Breast epithelium (tissue), 4 donors: ENCODE results near the gene WTIP. TPM values are rescaled to one million over a fixed set of nuclear protein-coding genes. Genes with fewer than 3 reads are reported as not detected.
A peak's percentile ranks its signal among the peaks of the same experiment; 100 is the strongest.
"Not testable (repeated sequence)": the region's sequence is repeated elsewhere in the genome, so short reads cannot be mapped to it uniquely, and the experiment has no call there.

Source experiments
- DNase-seq, 2 donors: peaks; one replicate each; pipeline ENCODE4 v3.0.0-alpha.2; 2019; ENCODE audit warnings: low spot score in 2 of 2
- H3K27ac ChIP-seq, 2 donors: fragments of 200-600 bp; sonication (generic) in 1 of 2; one replicate each; pipeline ENCODE4 v1.5.1; 2016 to 2019; ENCODE audit warnings: mild to moderate bottlenecking in 1 of 2
- H3K27me3 ChIP-seq, 2 donors: fragments of 200-600 bp; sonication (generic) in 1 of 2; one replicate each; pipeline versions ENCODE4 v1.5.1 to v1.6.0; 2017 to 2019; ENCODE audit warnings: control low read depth in 1 of 2, mild to moderate bottlenecking in 1 of 2
- H3K36me3 ChIP-seq: fragments of 200-600 bp; one replicate; pipeline ENCODE4 v1.5.1; 2019
- H3K4me1 ChIP-seq, 2 donors: fragments of 200-600 bp; sonication (generic); one replicate each; pipeline ENCODE4 v1.5.1; 2016 to 2019; ENCODE audit warnings: control low read depth in 1 of 2
- H3K4me3 ChIP-seq, 3 donors: fragments of 200-600 bp; sonication (generic); 1 replicate in 2 of 3; 2 replicates in 1 of 3; pipeline ENCODE4 v1.5.1; 2016 to 2019; ENCODE audit warnings: mild to moderate bottlenecking in 3 of 3, moderate library complexity in 2 of 3
- H3K9me3 ChIP-seq, 2 donors: fragments of 200-600 bp; sonication (generic) in 1 of 2; one replicate each; pipeline ENCODE4 v1.5.1; 2016 to 2019; ENCODE audit warnings: control low read depth in 1 of 2
- CTCF ChIP-seq, 3 donors: fragments of 450-650 bp; IDR thresholded peaks; one replicate each; pipeline ENCODE4 v1.5.1; 2016 to 2017; ENCODE audit warnings: antibody characterized with exemption in 3 of 3, mild to moderate bottlenecking in 3 of 3, moderate library complexity in 3 of 3
- POLR2A ChIP-seq: fragments of 450-650 bp; IDR thresholded peaks from one replicate; pipeline ENCODE4 v1.6.1; 2016; ENCODE audit warnings: antibody characterized with exemption, mild to moderate bottlenecking, moderate library complexity
- POLR2AphosphoS5 ChIP-seq, 3 donors: sonication (generic); formaldehyde crosslinking; IDR thresholded peaks; one replicate each; pipeline ENCODE4 v1.6.1; 2017; ENCODE audit warnings: antibody characterized with exemption in 3 of 3
- intact Hi-C: fragments of 100-400 bp; cut with DNase I; formaldehyde crosslinking; loops from one replicate; pipeline ENCODE4 v1.15.1; 2023; ENCODE audit warnings: low total_unique reads
- total RNA-seq, 3 donors: library from RNA; depleted of rRNA; stranded (reverse); fragments of >200 nt; gene quantifications; one replicate each; pipeline ENCODE4 v1.1.0, GENCODE V29; 2016

WTIP gene
- total RNA-seq, 3 donors from 2014 or later = 11.9 to 20.6 (median 14.9) TPM

- Histone ChIP-seq H3K4me1 (no peaks in the 10 kb centered on the region), H3K27ac (no peak overlapping the region), H3K9me3 (no peaks in the 10 kb centered on the region), H3K4me3 (no peak overlapping the region), H3K27me3 (no peaks in the 10 kb centered on the region), H3K36me3 (no peaks in the 10 kb centered on the region)
- TF ChIP-seq POLR2A (no peak), CTCF (IDR thresholded peaks at IDR 0.05) (no peak), POLR2AphosphoS5 (IDR thresholded peaks at IDR 0.05) (no peak)
- intact Hi-C loops = no loop called here
- no peak for DNase-seq
Observed at GRCh38 chr19:34474233-34474989, 7.1 kb upstream of the WTIP start.

DNA sequence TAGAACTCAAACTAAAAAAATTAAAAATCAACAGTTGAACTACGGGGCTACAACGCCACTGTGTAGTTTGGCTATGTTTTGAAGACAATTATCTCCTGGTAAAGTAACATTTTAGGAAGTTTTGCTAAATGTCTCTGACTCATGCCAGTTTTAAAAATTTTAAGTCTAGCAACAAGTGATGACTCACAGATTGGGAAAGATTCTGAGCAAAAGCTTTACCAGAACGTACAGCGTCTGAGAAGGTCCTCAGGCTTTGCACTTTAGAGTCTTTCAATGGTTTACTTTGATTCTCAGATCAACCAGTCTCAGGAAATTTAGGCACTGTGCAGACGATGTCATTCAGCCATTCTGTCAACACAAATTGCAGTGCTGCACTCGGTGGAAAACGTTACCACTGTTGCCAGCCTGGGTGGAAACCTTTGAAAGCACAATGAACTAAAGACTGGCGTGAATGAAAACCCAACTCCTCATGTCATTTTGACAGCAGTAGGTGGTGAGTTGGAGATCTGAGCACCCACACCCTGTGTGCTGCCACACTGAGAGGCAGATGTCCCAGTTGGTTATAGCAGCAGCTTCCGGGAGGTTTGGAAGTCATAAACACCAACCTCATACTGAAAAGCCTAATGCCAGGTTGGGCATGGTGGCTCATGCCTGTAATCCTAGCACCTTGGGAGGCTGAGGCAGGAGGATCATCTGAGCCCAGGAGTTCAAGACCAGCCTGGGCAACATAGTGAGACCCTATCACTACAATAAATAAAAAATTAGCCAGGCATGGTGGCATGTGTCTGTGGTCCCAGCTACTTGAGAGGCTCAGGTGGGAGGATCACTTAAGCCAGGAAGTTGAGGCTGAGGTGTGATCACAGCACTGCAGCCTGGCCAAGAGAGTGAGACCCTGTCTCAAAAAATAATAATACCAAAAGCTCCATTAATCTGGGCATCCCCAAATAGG lies 6.3 kb upstream of the WTIP start:
- Histone ChIP-seq H3K27ac (peak overlapping the region in 1 of 2 donors; percentile 59), H3K9me3 (no peaks in the 10 kb centered on the region), H3K36me3 (no peaks in the 10 kb centered on the region), H3K4me3 (no peak overlapping the region), H3K4me1 (no peaks in the 10 kb centered on the region), H3K27me3 (no peaks in the 10 kb centered on the region)
- no peak for DNase-seq
- peak in 1 of 3 donors; percentile 14 for TF ChIP-seq POLR2AphosphoS5 (IDR thresholded peaks at IDR 0.05)
- TF ChIP-seq CTCF (IDR thresholded peaks at IDR 0.05) = no peak
- no peak for TF ChIP-seq POLR2A
- intact Hi-C loops = no loop called here

- Histone ChIP-seq H3K27me3 (no peaks in the 10 kb centered on the region), H3K27ac (no peak overlapping the region), H3K4me3 (no peak overlapping the region), H3K9me3 (no peaks in the 10 kb centered on the region), H3K4me1 (peaks cover 0 to 6% of the 10 kb centered on the region in 2 donors), H3K36me3 (no peaks in the 10 kb centered on the region)
- intact Hi-C loops = no loop called here
- no peak for TF ChIP-seq CTCF (IDR thresholded peaks at IDR 0.05)
- TF ChIP-seq POLR2AphosphoS5 (IDR thresholded peaks at IDR 0.05) = no peak
- no peak for DNase-seq
Observed at GRCh38 chr19:34475975-34476594, 5.5 kb upstream of the WTIP start.

- H3K4me3 ChIP-seq, H3K36me3 ChIP-seq, H3K27ac ChIP-seq, DNase-seq, H3K9me3 ChIP-seq, intact Hi-C loops, H3K4me1 ChIP-seq, H3K27me3 ChIP-seq: not testable (repeated sequence)
Observed at GRCh38 chr19:34478496-34478895, 3.1 kb upstream of the WTIP start.

GRCh38 chr19:34479396-34479795 lies 2.2 kb upstream of the WTIP start:
- no peak overlapping the region for H3K27ac ChIP-seq
- H3K27me3 ChIP-seq = no peaks in the 10 kb centered on the region
- no peaks in the 10 kb centered on the region for H3K36me3 ChIP-seq
- no peak for TF ChIP-seq POLR2AphosphoS5 (IDR thresholded peaks at IDR 0.05)
- TF ChIP-seq POLR2A = no peak
- no peak for TF ChIP-seq CTCF (IDR thresholded peaks at IDR 0.05)
- intact Hi-C loops = no loop called here
- peaks cover 0 to 6% of the 10 kb centered on the region in 2 donors for H3K4me1 ChIP-seq
- H3K9me3 ChIP-seq = no peaks in the 10 kb centered on the region
- H3K4me3 ChIP-seq = no peak overlapping the region
- no peak for DNase-seq
